Upper lobe of left lung (tissue), 6 donors: ENCODE data around the gene SART3. TPM values are rescaled to one million over a fixed set of nuclear protein-coding genes. Genes with fewer than 3 reads are reported as not detected.

Source experiments
- ATAC-seq, 2 donors: fragments of 200-7000 bp; cut with Tn5 transposase; one replicate each; pipeline ENCODE4 v1.9.1; 2022; ENCODE audit warnings: mild to moderate bottlenecking in 2 of 2, moderate library complexity in 2 of 2; ENCODE audit not compliant: low FRiP score in 2 of 2
- DNase-seq, 2 donors: peaks; one replicate each; pipeline ENCODE4 v3.0.0-alpha.2; 2019 to 2020
- H3K27ac ChIP-seq, 4 donors: fragments of 200-600 bp; sonication (generic); one replicate each; pipeline ENCODE4 v1.5.1; 2016 to 2019
- H3K27me3 ChIP-seq, 4 donors: fragments of 200-600 bp; sonication (generic); one replicate each; pipeline ENCODE4 v1.5.1; 2017 to 2019
- H3K36me3 ChIP-seq, 4 donors: fragments of 200-600 bp; sonication (generic); one replicate each; pipeline ENCODE4 v1.5.1; 2016 to 2019
- H3K4me1 ChIP-seq, 4 donors: fragments of 200-600 bp; sonication (generic); one replicate each; pipeline ENCODE4 v1.5.1; 2018 to 2019
- H3K4me3 ChIP-seq, 4 donors: fragments of 200-600 bp; sonication (generic); one replicate each; pipeline ENCODE4 v1.5.1; 2017 to 2019; ENCODE audit warnings: mild to moderate bottlenecking in 2 of 4, moderate library complexity in 1 of 4
- H3K9me3 ChIP-seq, 4 donors: fragments of 200-600 bp; sonication (generic); one replicate each; pipeline ENCODE4 v1.5.1; 2018 to 2019
- EP300 ChIP-seq, 4 donors: sonication (generic); formaldehyde crosslinking; IDR thresholded peaks; one replicate each; pipeline ENCODE4 v1.5.1; 2017; ENCODE audit warnings: antibody characterized with exemption in 4 of 4, control low read depth in 2 of 4
- POLR2A ChIP-seq, 4 donors: fragments of 450-650 bp; IDR thresholded peaks; one replicate each; pipeline ENCODE4 v1.5.1; 2016 to 2017; ENCODE audit warnings: antibody characterized with exemption in 4 of 4, mild to moderate bottlenecking in 2 of 4
- POLR2AphosphoS5 ChIP-seq, 2 donors: sonication (generic); formaldehyde crosslinking; IDR thresholded peaks; one replicate each; pipeline ENCODE4 v1.5.1; 2017; ENCODE audit warnings: antibody characterized with exemption in 2 of 2
- WGBS, 2 donors: methylation state at CpG; one replicate each; pipeline ENCODE4 v1.1.5; 2017 to 2018; 5-methylcytosine and 5-hydroxymethylcytosine counted together
- total RNA-seq, 6 donors: library from RNA; depleted of rRNA in 4 of 6; stranded (reverse); fragments of >200 nt in 4 of 6; gene quantifications; one replicate each; pipeline versions ENCODE4 v1.1.0 to v1.2.1, GENCODE V29; 2016 to 2021
- TF ChIP-seq, protein P1 (sequence below), 6 experiments: fragments of 450-650 bp in 4 of 6; fragments of 200-600 bp in 2 of 6; sonication (generic) in 2 of 6; IDR thresholded peaks; one replicate each; pipeline ENCODE4 v1.5.1; 2016 to 2019; ENCODE audit warnings: antibody characterized with exemption in 6 of 6
- donor health status: DM: no; HTN: no; CAD: no; lungs with moderate emphysema.
- donor health status: DM: no; HTN: yes; CAD: no; lungs with severe emphysema.

SART3 gene
- total RNA-seq, 6 donors from 2014 or later, result 36.9 to 235 (median 63.9) TPM

- no peak overlapping the region for H3K27ac ChIP-seq
- H3K4me1 ChIP-seq, result no peaks in the 10 kb centered on the region
- no peaks in the 10 kb centered on the region for H3K27me3 ChIP-seq
- TF ChIP-seq POLR2AphosphoS5 (IDR thresholded peaks at IDR 0.05) (no peak), EP300 (IDR thresholded peaks at IDR 0.05) (no peak), POLR2A (IDR thresholded peaks at IDR 0.05) (no peak)
- TF ChIP-seq, protein P1, sequence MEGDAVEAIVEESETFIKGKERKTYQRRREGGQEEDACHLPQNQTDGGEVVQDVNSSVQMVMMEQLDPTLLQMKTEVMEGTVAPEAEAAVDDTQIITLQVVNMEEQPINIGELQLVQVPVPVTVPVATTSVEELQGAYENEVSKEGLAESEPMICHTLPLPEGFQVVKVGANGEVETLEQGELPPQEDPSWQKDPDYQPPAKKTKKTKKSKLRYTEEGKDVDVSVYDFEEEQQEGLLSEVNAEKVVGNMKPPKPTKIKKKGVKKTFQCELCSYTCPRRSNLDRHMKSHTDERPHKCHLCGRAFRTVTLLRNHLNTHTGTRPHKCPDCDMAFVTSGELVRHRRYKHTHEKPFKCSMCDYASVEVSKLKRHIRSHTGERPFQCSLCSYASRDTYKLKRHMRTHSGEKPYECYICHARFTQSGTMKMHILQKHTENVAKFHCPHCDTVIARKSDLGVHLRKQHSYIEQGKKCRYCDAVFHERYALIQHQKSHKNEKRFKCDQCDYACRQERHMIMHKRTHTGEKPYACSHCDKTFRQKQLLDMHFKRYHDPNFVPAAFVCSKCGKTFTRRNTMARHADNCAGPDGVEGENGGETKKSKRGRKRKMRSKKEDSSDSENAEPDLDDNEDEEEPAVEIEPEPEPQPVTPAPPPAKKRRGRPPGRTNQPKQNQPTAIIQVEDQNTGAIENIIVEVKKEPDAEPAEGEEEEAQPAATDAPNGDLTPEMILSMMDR (IDR thresholded peaks at IDR 0.05), result no peak
- no peak for DNase-seq
- peak in 1 of 2 donors; percentile 38 for ATAC-seq
- no peak overlapping the region for H3K4me3 ChIP-seq
- WGBS, 2 donors, result 47 to 51% methylated on average over 10 to 15 of the region's 15 CpGs
- H3K36me3 ChIP-seq, result no peaks in the 10 kb centered on the region
- H3K9me3 ChIP-seq, result no peaks in the 10 kb centered on the region
Observed at GRCh38 chr12:108589028-108589839, 28.3 kb upstream of the SART3 start.

GRCh38 chr12:108587826-108588225, 26.9 kb upstream of the SART3 start:
- ATAC-seq (no peak), DNase-seq (no peak)
- no peak overlapping the region for H3K27ac ChIP-seq
- H3K36me3 ChIP-seq, result no peaks in the 10 kb centered on the region
- TF ChIP-seq POLR2AphosphoS5 (IDR thresholded peaks at IDR 0.05), result no peak
- TF ChIP-seq, protein P1 (IDR thresholded peaks at IDR 0.05), result no peak
- no peak for TF ChIP-seq EP300 (IDR thresholded peaks at IDR 0.05)
- no peak for TF ChIP-seq POLR2A (IDR thresholded peaks at IDR 0.05)
- no peaks in the 10 kb centered on the region for H3K9me3 ChIP-seq
- no peaks in the 10 kb centered on the region for H3K4me1 ChIP-seq
- no peak overlapping the region for H3K4me3 ChIP-seq
- 55 to 79% methylated on average over 2 to 4 of the region's 4 CpGs for WGBS, 2 donors
- H3K27me3 ChIP-seq, result no peaks in the 10 kb centered on the region

DNA sequence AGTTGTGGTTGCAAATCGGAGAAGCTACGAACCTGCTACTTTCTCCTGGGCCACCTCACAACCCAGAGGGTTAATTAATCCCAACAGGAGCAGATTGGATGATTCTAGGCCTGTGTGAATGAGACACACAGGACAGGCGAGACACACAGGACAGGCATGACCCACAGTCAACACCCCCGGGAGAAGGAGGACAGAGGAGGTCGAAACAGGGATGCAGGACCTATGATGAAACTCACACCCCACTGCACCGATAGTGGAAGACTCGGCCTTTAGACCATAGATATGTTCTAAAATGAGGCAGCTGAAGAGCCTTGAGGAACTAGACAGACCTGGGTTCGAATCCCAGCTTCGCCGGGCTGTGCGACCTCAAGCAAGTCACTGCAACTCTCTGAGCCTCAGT, 25.3 kb upstream of the SART3 start:
- ATAC-seq (no peak), DNase-seq (no peak)
- no peak overlapping the region for H3K4me3 ChIP-seq

GRCh38 chr12:108585864-108586263, 24.9 kb upstream of the SART3 start:
- peaks cover 0 to 7% (median 0%) of the 10 kb centered on the region in 4 donors for H3K4me1 ChIP-seq
- H3K9me3 ChIP-seq, result no peaks in the 10 kb centered on the region
- 70 to 78% methylated on average over 4 of the region's 4 CpGs for WGBS, 2 donors
- H3K27ac ChIP-seq, result no peak overlapping the region
- TF ChIP-seq POLR2A (IDR thresholded peaks at IDR 0.05), result no peak
- no peak for TF ChIP-seq EP300 (IDR thresholded peaks at IDR 0.05)
- TF ChIP-seq, protein P1 (IDR thresholded peaks at IDR 0.05), result no peak
- no peak overlapping the region for H3K4me3 ChIP-seq
- DNase-seq (no peak), ATAC-seq (no peak)
- H3K27me3 ChIP-seq, result no peaks in the 10 kb centered on the region
- no peaks in the 10 kb centered on the region for H3K36me3 ChIP-seq

More for the DNA sequence above, 25.3 kb upstream of the SART3 start:
- no peaks in the 10 kb centered on the region for H3K36me3 ChIP-seq
- 86 to 93% methylated on average over 11 of the region's 11 CpGs for WGBS, 2 donors
- no peak overlapping the region for H3K27ac ChIP-seq
- H3K27me3 ChIP-seq, result no peaks in the 10 kb centered on the region
- no peaks in the 10 kb centered on the region for H3K9me3 ChIP-seq
- TF ChIP-seq, protein P1 (IDR thresholded peaks at IDR 0.05), result no peak
- no peak for TF ChIP-seq POLR2AphosphoS5 (IDR thresholded peaks at IDR 0.05)
- no peak for TF ChIP-seq EP300 (IDR thresholded peaks at IDR 0.05)
- TF ChIP-seq POLR2A (IDR thresholded peaks at IDR 0.05), result no peak
- H3K4me1 ChIP-seq, result peaks cover 0 to 3% (median 0%) of the 10 kb centered on the region in 4 donors
